Large intestine (tissue), 3 donors: Measurements from ENCODE around the gene B9D2. TPM values are rescaled to one million over a fixed set of nuclear protein-coding genes. Genes with fewer than 3 reads are reported as not detected.

Experiments
- DNase-seq, 2 donors: peaks; one replicate each; pipeline versions ENCODE4 v3.0.0 to v3.0.0-alpha.2; 2013
- H3K27ac ChIP-seq: one replicate; pipeline ENCODE4 v1.5.1; 2013; ENCODE audit warnings: low read length
- H3K27me3 ChIP-seq: 2 replicates; pipeline ENCODE4 v1.6.1; 2013; ENCODE audit warnings: low read length; ENCODE audit not compliant: control insufficient read depth, insufficient read depth
- H3K36me3 ChIP-seq: 2 replicates; pipeline ENCODE4 v1.6.1; 2013; ENCODE audit warnings: low read length; ENCODE audit not compliant: control insufficient read depth, insufficient read depth
- H3K4me1 ChIP-seq: one replicate; pipeline ENCODE4 v1.6.1; 2013; ENCODE audit warnings: low read length; ENCODE audit not compliant: control insufficient read depth, insufficient read depth
- H3K4me3 ChIP-seq: one replicate; pipeline ENCODE4 v1.5.1; 2013; ENCODE audit warnings: low read length
- H3K9me3 ChIP-seq: one replicate; pipeline ENCODE4 v1.6.1; 2013; ENCODE audit warnings: mild to moderate bottlenecking, low read depth, low read length, moderate library complexity; ENCODE audit not compliant: control insufficient read depth
- WGBS: methylation state at CpG from one replicate; pipeline ENCODE4 v1.1.5; 2013; ENCODE audit warnings: low lambda C conversion rate; ENCODE audit not compliant: insufficient coverage; 5-methylcytosine and 5-hydroxymethylcytosine counted together
- polyA plus RNA-seq: library from polyadenylated mRNA; unstranded; fragments of 120-200 nt; gene quantifications from one replicate; pipeline ENCODE4 v1.2.1, GENCODE V29; 2013

Gene B9D2
- polyA plus RNA-seq, 1 donor = 5.1 TPM

DNA sequence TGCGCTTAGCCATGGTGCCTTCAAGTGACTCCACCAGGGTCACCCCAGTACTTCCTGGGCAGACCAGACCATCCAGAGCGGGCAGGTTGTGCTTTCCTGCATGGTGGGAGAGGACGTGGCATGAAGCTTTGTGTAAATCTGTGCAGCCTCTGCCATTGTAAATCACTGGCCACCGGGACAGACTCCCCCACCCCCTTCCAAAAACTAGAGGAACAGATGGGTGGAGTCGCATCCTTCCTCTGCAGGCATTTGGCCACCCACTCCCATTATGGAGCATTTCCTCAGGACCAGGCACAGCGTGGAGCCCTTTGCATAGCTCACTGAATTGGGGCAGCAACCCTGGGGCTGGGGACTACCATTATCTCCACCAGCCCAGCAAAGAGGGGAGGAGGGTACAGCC lies 41.8 kb upstream of the B9D2 start:
- DNase-seq = no peak
- WGBS = no CpG with 5 or more reads among the region's 6 CpGs
- H3K9me3 ChIP-seq = no peaks in the 10 kb centered on the region
- H3K27ac ChIP-seq = no peak overlapping the region
- H3K4me1 ChIP-seq = peaks cover 19% of the 10 kb centered on the region
- H3K4me3 ChIP-seq = no peak overlapping the region
- H3K27me3 ChIP-seq = no peaks in the 10 kb centered on the region
- peaks cover 21% of the 10 kb centered on the region for H3K36me3 ChIP-seq

- H3K4me1 ChIP-seq = peaks cover 13% of the 10 kb centered on the region
These were observed 39.4 kb upstream of the B9D2 start for GRCh38 chr19:41403181-41403970.

DNA sequence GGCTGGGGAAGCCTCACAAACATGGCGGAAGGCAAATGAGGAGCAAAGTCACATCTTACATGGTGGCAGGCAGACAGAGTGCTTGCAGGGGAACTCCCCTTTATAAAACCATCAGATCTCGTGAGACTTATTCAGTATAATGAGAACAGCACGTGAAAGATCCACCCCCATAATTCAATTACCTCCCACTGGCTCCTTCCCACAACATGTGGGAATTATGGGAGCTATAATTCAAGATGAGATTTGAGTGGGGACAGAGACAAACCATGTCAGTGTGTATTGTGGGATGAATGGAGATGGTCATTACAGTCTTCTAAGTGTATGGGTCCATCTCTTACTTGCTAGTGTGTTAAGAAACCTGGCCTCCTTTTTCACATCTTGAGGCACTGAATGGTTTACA lies 38.1 kb upstream of the B9D2 start:
- no peaks in the 10 kb centered on the region for H3K27me3 ChIP-seq
- H3K27ac ChIP-seq = no peak overlapping the region
- H3K4me1 ChIP-seq = peaks cover 8% of the 10 kb centered on the region
- no peaks in the 10 kb centered on the region for H3K9me3 ChIP-seq
- WGBS = no CpG with 5 or more reads among the region's 3 CpGs
- peaks cover 11% of the 10 kb centered on the region for H3K36me3 ChIP-seq
- H3K4me3 ChIP-seq = no peak overlapping the region
- no peak for DNase-seq

More at GRCh38 chr19:41403181-41403970, 39.4 kb upstream of the B9D2 start:
- H3K36me3 ChIP-seq = peaks cover 15% of the 10 kb centered on the region
- no peak overlapping the region for H3K4me3 ChIP-seq
- no peak for DNase-seq
- no peaks in the 10 kb centered on the region for H3K27me3 ChIP-seq
- H3K27ac ChIP-seq = no peak overlapping the region
- H3K9me3 ChIP-seq = no peaks in the 10 kb centered on the region
- WGBS = 87% methylated on average over 3 of the region's 12 CpGs

DNA sequence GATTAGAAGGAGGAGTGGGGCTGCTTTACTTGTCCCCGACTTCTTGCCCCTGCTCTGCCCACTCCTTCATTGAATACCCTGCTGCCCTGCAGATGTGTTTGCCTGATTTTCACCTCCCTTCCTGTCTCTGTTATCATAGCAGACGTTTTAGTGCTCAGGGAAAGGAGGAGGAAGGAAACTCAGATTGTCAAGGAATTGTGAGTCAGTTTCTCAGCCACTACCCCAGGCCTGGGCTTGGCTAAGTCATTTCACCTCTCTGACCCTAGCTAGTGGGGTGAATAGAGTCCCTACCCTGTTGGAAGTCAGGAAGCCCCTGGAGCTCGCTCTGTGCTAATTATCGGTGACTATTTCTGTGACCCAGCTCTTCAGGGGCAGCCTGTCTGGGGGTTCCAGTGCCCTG lies 37.5 kb upstream of the B9D2 start:
- Histone ChIP-seq H3K9me3 (no peaks in the 10 kb centered on the region), H3K4me3 (no peak overlapping the region), H3K27ac (no peak overlapping the region), H3K36me3 (peaks cover 11% of the 10 kb centered on the region), H3K27me3 (no peaks in the 10 kb centered on the region), H3K4me1 (peaks cover 8% of the 10 kb centered on the region)
- no peak for DNase-seq
- WGBS = 100% methylated on average over 1 of the region's 4 CpGs

GRCh38 chr19:41399525-41399924 lies 35.6 kb upstream of the B9D2 start:
- Histone ChIP-seq H3K4me3 (no peak overlapping the region), H3K36me3 (peaks cover 11% of the 10 kb centered on the region), H3K27ac (no peak overlapping the region), H3K27me3 (no peaks in the 10 kb centered on the region), H3K9me3 (no peaks in the 10 kb centered on the region), H3K4me1 (peaks cover 8% of the 10 kb centered on the region)
- no peak for DNase-seq
- WGBS = 83% methylated on average over 1 of the region's 2 CpGs

DNA sequence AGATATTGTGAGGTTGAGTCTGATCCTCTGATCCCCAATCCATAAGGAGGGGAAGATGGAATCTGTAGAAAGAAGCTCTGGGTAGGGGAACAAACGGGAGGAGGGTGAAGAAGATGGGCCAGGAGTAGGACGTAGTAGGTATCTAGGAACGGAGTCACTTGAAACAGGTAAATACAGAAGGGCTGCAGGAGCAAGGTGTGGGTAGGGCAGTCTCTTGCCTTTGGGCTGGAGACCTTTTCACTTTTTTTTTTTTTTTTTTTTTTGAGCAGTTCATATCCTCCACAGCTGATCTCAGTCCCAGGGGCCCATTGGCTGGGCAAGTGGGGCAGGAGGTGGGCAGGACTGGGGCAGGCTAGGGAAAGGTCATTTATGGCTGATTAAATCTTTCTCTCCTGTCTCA lies 35.1 kb upstream of the B9D2 start:
- Histone ChIP-seq H3K4me3 (no peak overlapping the region), H3K4me1 (peaks cover 8% of the 10 kb centered on the region), H3K27me3 (no peaks in the 10 kb centered on the region), H3K27ac (no peak overlapping the region), H3K36me3 (peaks cover 11% of the 10 kb centered on the region), H3K9me3 (no peaks in the 10 kb centered on the region)
- WGBS = no CpG with 5 or more reads among the region's 3 CpGs
- DNase-seq = no peak

- no peak for DNase-seq
- Histone ChIP-seq H3K36me3 (peaks cover 11% of the 10 kb centered on the region), H3K4me3 (peak overlapping the region; percentile 82), H3K9me3 (no peaks in the 10 kb centered on the region), H3K27me3 (no peaks in the 10 kb centered on the region), H3K27ac (no peak overlapping the region), H3K4me1 (peaks cover 8% of the 10 kb centered on the region)
- WGBS = no CpG with 5 or more reads among the region's 3 CpGs
These were observed 34.6 kb upstream of the B9D2 start for GRCh38 chr19:41398598-41398997.

- WGBS = 0% methylated on average over 1 of the region's 5 CpGs
- no peak for DNase-seq
- peak overlapping the region; percentile 31 for H3K27ac ChIP-seq
- H3K4me1 ChIP-seq = peaks cover 8% of the 10 kb centered on the region
- H3K9me3 ChIP-seq = no peaks in the 10 kb centered on the region
- no peaks in the 10 kb centered on the region for H3K27me3 ChIP-seq
- peaks cover 8% of the 10 kb centered on the region for H3K36me3 ChIP-seq
- peak overlapping the region; percentile 82 for H3K4me3 ChIP-seq
These were observed 34.1 kb upstream of the B9D2 start for GRCh38 chr19:41398050-41398418.

DNA sequence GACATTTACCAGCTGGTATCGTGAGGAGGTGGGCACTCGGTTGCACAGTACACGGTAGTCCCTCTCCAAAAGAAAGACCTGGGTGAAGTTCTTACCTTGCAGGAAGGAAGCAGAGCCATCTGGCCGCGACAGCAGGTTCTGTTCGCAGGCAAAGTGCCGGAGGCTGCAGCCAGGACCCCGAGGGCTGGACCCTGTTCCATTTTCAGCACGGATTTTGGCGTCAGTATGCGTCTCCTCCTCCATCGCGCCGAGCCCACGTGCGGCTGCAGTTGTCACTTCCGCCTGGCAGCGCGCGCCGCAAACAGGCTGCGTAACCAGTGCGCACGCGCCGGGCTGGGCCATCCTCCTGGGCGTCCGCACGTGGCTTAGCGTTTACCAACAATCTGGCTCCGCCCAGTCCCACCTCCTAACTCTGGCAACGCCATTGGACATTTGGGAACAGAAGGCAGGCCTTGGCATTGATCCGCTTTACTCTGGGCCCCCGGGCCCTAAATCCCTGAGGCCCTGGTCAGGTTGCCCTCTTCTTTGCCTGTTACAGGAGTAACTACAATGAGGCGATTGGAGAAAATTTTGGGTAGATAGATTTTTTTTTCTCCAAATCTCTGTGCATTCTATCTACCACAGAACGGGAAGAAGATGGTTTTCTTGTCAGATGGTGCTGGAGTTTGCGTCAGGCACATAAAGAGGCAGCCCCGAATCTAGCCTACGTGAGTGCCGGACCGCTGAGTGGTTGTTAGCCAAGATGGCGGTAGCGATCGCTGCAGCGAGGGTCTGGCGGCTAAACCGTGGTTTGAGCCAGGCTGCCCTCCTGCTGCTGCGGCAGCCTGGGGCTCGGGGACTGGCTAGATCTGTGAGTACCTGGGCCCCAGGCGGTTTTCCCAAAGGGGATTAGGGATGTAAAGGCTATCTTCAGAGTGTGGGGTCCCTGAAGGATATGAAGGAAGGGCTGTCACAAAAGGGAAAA lies 33.4 kb upstream of the B9D2 start, which contains the start of the genes BCKDHA and EXOSC5:
Gene BCKDHA, plus strand, starts transcription at position 733 of the 964 bp plus-strand sequence. Its CDS starts 10 bp downstream, at position 743.
Gene EXOSC5, minus strand, starts transcription at position 274 of the 964 bp plus-strand sequence. Its CDS starts 31 bp downstream, at position 243.
- no peaks in the 10 kb centered on the region for H3K9me3 ChIP-seq
- peaks cover 5% of the 10 kb centered on the region for H3K36me3 ChIP-seq
- H3K4me1 ChIP-seq = peaks cover 8% of the 10 kb centered on the region
- no CpG with 5 or more reads among the region's 50 CpGs for WGBS
- peak within 1 kb of the TSS; percentile 82 for H3K4me3 ChIP-seq
- peak within 1 kb of the TSS; percentile 31 for H3K27ac ChIP-seq
- no peaks in the 10 kb centered on the region for H3K27me3 ChIP-seq
- DNase-seq = peak; percentile 100

DNA sequence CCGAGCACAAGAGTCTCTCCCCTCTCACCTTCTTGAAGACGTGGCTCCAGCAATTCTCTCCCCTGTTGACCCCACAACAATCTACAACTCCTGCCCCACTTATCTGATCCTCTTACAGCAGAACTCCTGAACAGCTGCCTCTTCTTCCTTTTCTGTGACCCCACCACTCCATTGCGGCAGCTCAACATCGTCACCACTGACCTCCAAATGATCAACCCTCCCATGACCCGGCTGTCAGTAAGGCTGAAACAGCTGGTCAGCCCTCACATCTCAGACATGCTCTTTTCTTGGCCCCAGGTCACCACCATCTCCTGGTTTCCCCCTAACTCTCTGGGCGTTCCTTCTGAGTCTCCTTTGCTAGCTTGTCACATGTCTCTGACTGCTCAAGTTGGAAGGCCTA lies 31.4 kb upstream of the B9D2 start:
- H3K9me3 ChIP-seq = no peaks in the 10 kb centered on the region
- H3K27me3 ChIP-seq = no peaks in the 10 kb centered on the region
- no peak overlapping the region for H3K27ac ChIP-seq
- peaks cover 17% of the 10 kb centered on the region for H3K36me3 ChIP-seq
- DNase-seq = no peak
- no peak overlapping the region for H3K4me3 ChIP-seq
- no CpG with 5 or more reads among the region's 6 CpGs for WGBS
- H3K4me1 ChIP-seq = peaks cover 8% of the 10 kb centered on the region
